Glutamatergic neuron (in vitro differentiated cells): ENCODE results near the gene CHI3L1. TPM values are rescaled to one million over a fixed set of nuclear protein-coding genes. Genes with fewer than 3 reads are reported as not detected.

ENCODE experiments used
- DNase-seq: peaks from one replicate; pipeline ENCODE4 v3.0.0; 2022
- H3K27ac Mint-ChIP-seq: one replicate; pipeline ENCODE4 v1.8.0; 2020; ENCODE audit warnings: mild to moderate bottlenecking, mixed read lengths, inconsistent platforms; ENCODE audit not compliant: unreplicated experiment
- H3K27me3 Mint-ChIP-seq: one replicate; pipeline ENCODE4 v1.8.0; 2020; ENCODE audit warnings: mild to moderate bottlenecking, moderate library complexity, mixed read lengths, inconsistent platforms; ENCODE audit not compliant: unreplicated experiment
- H3K36me3 Mint-ChIP-seq: one replicate; pipeline ENCODE4 v1.8.0; 2020; ENCODE audit warnings: mild to moderate bottlenecking, mixed read lengths, inconsistent platforms; ENCODE audit not compliant: unreplicated experiment
- H3K4me1 Mint-ChIP-seq: one replicate; pipeline ENCODE4 v1.8.0; 2020; ENCODE audit warnings: mild to moderate bottlenecking, low read depth, mixed read lengths, inconsistent platforms; ENCODE audit not compliant: unreplicated experiment
- H3K4me3 Mint-ChIP-seq: one replicate; pipeline ENCODE4 v1.8.0; 2020; ENCODE audit warnings: mild to moderate bottlenecking, mixed read lengths, inconsistent platforms; ENCODE audit not compliant: unreplicated experiment
- H3K9me3 Mint-ChIP-seq: one replicate; pipeline ENCODE4 v1.8.0; 2020; ENCODE audit warnings: mild to moderate bottlenecking, moderate library complexity, mixed read lengths, inconsistent platforms; ENCODE audit not compliant: unreplicated experiment
- CTCF ChIP-seq: fragments of 200-600 bp; sonication (generic); IDR thresholded peaks from one replicate; pipeline ENCODE4 v1.5.0; 2021; ENCODE audit not compliant: partially characterized antibody, unreplicated experiment
- total RNA-seq: library from RNA; stranded (reverse); fragmentation: NEBNext Ultra II Directional; extraction: Animal tissue kit (Norgen Biotek cat#: 25700); gene quantifications from one replicate; pipeline ENCODE4 v1.2.1, GENCODE V29; 2021; ENCODE audit not compliant: unreplicated experiment

The CHI3L1 gene
- total RNA-seq, 1 donor from 2014 or later, result not detected

GRCh38 chr1:203150511-203151297 is 35.8 kb downstream of the CHI3L1 start:
- no peak overlapping the region for H3K27ac Mint-ChIP-seq
- no peak for DNase-seq
- H3K4me3 Mint-ChIP-seq, result no peak overlapping the region
- H3K9me3 Mint-ChIP-seq, result peaks cover under 1% of the 10 kb centered on the region
- no peaks in the 10 kb centered on the region for H3K36me3 Mint-ChIP-seq
- H3K27me3 Mint-ChIP-seq, result peaks cover 8% of the 10 kb centered on the region
- no peak for TF ChIP-seq CTCF
- peaks cover 34% of the 10 kb centered on the region for H3K4me1 Mint-ChIP-seq

- TF ChIP-seq CTCF, result no peak
- H3K27ac Mint-ChIP-seq, result no peak overlapping the region
- peaks cover 8% of the 10 kb centered on the region for H3K27me3 Mint-ChIP-seq
- H3K4me3 Mint-ChIP-seq, result peak overlapping the region; percentile 19
- H3K36me3 Mint-ChIP-seq, result no peaks in the 10 kb centered on the region
- H3K4me1 Mint-ChIP-seq, result peaks cover 37% of the 10 kb centered on the region
- no peak for DNase-seq
- H3K9me3 Mint-ChIP-seq, result peaks cover 2% of the 10 kb centered on the region
Measured at GRCh38 chr1:203149188-203149840, 37.2 kb downstream of the CHI3L1 start.

GRCh38 chr1:203148579-203148978 is 37.9 kb downstream of the CHI3L1 start:
- Mint-ChIP-seq H3K9me3 (peaks cover 2% of the 10 kb centered on the region), H3K4me3 (no peak overlapping the region), H3K27ac (no peak overlapping the region), H3K4me1 (peaks cover 37% of the 10 kb centered on the region), H3K27me3 (peaks cover 13% of the 10 kb centered on the region), H3K36me3 (no peaks in the 10 kb centered on the region)
- TF ChIP-seq CTCF, result no peak
- DNase-seq, result no peak

- peaks cover 15% of the 10 kb centered on the region for H3K27me3 Mint-ChIP-seq
- peaks cover 2% of the 10 kb centered on the region for H3K9me3 Mint-ChIP-seq
- TF ChIP-seq CTCF, result peak; percentile 70
- H3K27ac Mint-ChIP-seq, result no peak overlapping the region
- DNase-seq, result no peak
- H3K4me1 Mint-ChIP-seq, result peaks cover 34% of the 10 kb centered on the region
- no peaks in the 10 kb centered on the region for H3K36me3 Mint-ChIP-seq
- H3K4me3 Mint-ChIP-seq, result no peak overlapping the region
Measured at GRCh38 chr1:203148127-203148526, 38.4 kb downstream of the CHI3L1 start.

- Mint-ChIP-seq H3K9me3 (peaks cover 2% of the 10 kb centered on the region), H3K4me1 (peaks cover 31% of the 10 kb centered on the region), H3K36me3 (peaks cover 5% of the 10 kb centered on the region), H3K27me3 (peaks cover 15% of the 10 kb centered on the region), H3K4me3 (peak overlapping the region; percentile 2), H3K27ac (peak overlapping the region; percentile 6)
- DNase-seq, result no peak
- TF ChIP-seq CTCF, result no peak
Measured at GRCh38 chr1:203147376-203147775, 39.1 kb downstream of the CHI3L1 start.
